Osteoblast (primary cell): ENCODE data around the gene PHTF1. TPM values are rescaled to one million over a fixed set of nuclear protein-coding genes. Genes with fewer than 3 reads are reported as not detected.
"Not testable (repeated sequence)": the region's sequence is repeated elsewhere in the genome, so short reads cannot be mapped to it uniquely, and the experiment has no call there.

ENCODE experiments used
- DNase-seq: peaks from one replicate; pipeline ENCODE4 v3.0.0; 2011; ENCODE audit warnings: low spot score, mixed read lengths; ENCODE audit not compliant: insufficient read length; ENCODE audit errors: missing footprints
- H2AFZ ChIP-seq: 2 replicates; pipeline ENCODE4 v1.6.0; 2011; ENCODE audit warnings: mild to moderate bottlenecking, low read length
- H3K27ac ChIP-seq: 2 replicates; pipeline ENCODE4 v1.5.1; 2011; ENCODE audit warnings: mild to moderate bottlenecking, low read depth, low read length, moderate library complexity
- H3K27me3 ChIP-seq: 2 replicates; pipeline ENCODE4 v1.6.0; 2012; ENCODE audit warnings: mild to moderate bottlenecking, control low read depth, inconsistent platforms, low read length, moderate library complexity; ENCODE audit not compliant: insufficient read depth
- H3K36me3 ChIP-seq: 2 replicates; pipeline ENCODE4 v1.5.1; 2011; ENCODE audit warnings: mild to moderate bottlenecking, low read length, control low read depth, moderate library complexity; ENCODE audit not compliant: insufficient read depth
- H3K4me1 ChIP-seq: 2 replicates; pipeline ENCODE4 v1.5.1; 2011; ENCODE audit warnings: mild to moderate bottlenecking, low read length, control low read depth, moderate library complexity; ENCODE audit not compliant: insufficient read depth
- H3K4me2 ChIP-seq: 2 replicates; pipeline ENCODE4 v1.6.0; 2011; ENCODE audit warnings: mild to moderate bottlenecking, low read length; ENCODE audit not compliant: insufficient read depth
- H3K4me3 ChIP-seq: fragments of 200-600 bp; sonication (generic); 3 replicates; pipeline ENCODE4 v1.5.1; 2012; ENCODE audit warnings: mild to moderate bottlenecking, low read length, inconsistent platforms; ENCODE audit not compliant: insufficient read depth
- H3K79me2 ChIP-seq: 2 replicates; pipeline ENCODE4 v1.6.0; 2012; ENCODE audit warnings: mild to moderate bottlenecking, low read length, control low read depth, inconsistent platforms; ENCODE audit not compliant: insufficient read depth
- H3K9me3 ChIP-seq: 2 replicates; pipeline ENCODE4 v1.5.1; 2011; ENCODE audit warnings: low read depth, low read length, control low read depth
- H4K20me1 ChIP-seq: 2 replicates; pipeline ENCODE4 v1.6.0; 2012; ENCODE audit warnings: mild to moderate bottlenecking, low read length, control low read depth; ENCODE audit not compliant: insufficient read depth
- total RNA-seq: library from RNA; depleted of rRNA; stranded (reverse); fragments of >200 nt; gene quantifications from 2 replicates; pipeline ENCODE4 v1.2.3, GENCODE V29; 2012
- TF ChIP-seq, protein P1 (sequence below): IDR thresholded peaks from 2 replicates; pipeline ENCODE4 v1.5.1; 2011; ENCODE audit warnings: mild to moderate bottlenecking, low read depth, low read length, moderate library complexity; ENCODE audit errors: extremely low read depth

PHTF1 gene
- total RNA-seq, 1 donor, result 41.6 TPM

DNA sequence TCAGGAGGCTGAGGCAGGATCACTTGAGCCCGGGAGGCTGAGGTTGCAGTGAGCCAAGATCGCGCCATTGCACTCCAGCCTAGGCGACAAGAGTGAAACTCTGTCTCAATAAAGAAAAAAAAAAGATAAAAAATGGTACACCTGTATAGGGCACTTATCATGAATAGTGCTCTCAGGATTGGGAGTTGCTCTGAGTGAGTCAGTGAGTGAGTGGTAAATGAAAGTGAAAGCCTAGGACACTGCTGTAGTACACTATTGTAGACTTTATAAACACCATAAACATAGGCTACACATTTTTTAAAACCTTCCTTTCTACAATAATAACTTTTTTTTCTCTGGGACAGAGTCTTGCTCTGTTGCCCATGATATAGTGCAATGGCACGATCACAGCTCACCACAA lies 16.8 kb downstream of the PHTF1 start:
- DNase-seq, result no peak

DNA sequence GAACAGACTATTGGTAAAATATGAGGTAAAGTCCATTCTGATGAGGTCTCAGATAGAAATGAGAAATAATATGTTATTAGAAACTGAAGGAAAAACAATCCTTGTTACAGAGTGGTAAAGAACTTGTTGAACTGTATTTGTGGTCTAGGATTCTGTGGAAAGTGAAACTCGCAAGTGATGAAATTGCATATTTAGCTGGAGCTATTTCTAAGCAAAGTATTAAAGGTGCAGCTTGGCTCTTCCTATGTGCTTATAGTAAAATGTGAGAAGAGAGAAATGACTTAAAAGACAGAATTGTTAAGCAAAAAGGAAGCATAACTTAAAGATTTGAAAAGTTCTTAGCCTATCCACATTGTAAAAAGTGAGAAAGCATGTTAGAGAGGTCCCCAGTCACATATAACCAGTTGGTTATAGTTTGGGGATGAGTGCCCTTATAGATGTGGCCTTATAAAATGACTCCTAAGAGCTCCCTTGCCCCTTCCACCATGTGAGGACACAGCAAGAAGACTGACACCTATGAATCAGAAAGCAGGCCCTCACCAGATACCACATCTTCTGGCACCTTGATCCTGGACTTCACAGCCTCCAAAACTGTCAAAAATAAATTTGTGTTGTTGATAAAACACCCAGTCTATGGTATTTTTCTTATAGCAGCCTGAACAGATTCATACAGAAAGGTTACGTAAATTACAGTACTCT lies 24.8 kb downstream of the PHTF1 start:
- no peak overlapping the region for H3K4me2 ChIP-seq
- H3K4me1 ChIP-seq, result no peaks in the 10 kb centered on the region
- TF ChIP-seq, protein P1, sequence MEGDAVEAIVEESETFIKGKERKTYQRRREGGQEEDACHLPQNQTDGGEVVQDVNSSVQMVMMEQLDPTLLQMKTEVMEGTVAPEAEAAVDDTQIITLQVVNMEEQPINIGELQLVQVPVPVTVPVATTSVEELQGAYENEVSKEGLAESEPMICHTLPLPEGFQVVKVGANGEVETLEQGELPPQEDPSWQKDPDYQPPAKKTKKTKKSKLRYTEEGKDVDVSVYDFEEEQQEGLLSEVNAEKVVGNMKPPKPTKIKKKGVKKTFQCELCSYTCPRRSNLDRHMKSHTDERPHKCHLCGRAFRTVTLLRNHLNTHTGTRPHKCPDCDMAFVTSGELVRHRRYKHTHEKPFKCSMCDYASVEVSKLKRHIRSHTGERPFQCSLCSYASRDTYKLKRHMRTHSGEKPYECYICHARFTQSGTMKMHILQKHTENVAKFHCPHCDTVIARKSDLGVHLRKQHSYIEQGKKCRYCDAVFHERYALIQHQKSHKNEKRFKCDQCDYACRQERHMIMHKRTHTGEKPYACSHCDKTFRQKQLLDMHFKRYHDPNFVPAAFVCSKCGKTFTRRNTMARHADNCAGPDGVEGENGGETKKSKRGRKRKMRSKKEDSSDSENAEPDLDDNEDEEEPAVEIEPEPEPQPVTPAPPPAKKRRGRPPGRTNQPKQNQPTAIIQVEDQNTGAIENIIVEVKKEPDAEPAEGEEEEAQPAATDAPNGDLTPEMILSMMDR, result no peak
- H3K36me3 ChIP-seq, result peaks cover 29% of the 10 kb centered on the region
- no peak for DNase-seq
- no peaks in the 10 kb centered on the region for H3K27me3 ChIP-seq
- no peaks in the 10 kb centered on the region for H3K9me3 ChIP-seq
- no peak overlapping the region for H3K4me3 ChIP-seq
- no peak overlapping the region for H2AFZ ChIP-seq
- no peaks in the 10 kb centered on the region for H3K79me2 ChIP-seq
- no peaks in the 10 kb centered on the region for H4K20me1 ChIP-seq
- no peak overlapping the region for H3K27ac ChIP-seq

More for the DNA sequence above, 16.8 kb downstream of the PHTF1 start:
- TF ChIP-seq, protein P1, result no peak
- no peak overlapping the region for H3K4me2 ChIP-seq
- H3K4me3 ChIP-seq, result no peak overlapping the region
- H3K36me3 ChIP-seq, result peaks cover 14% of the 10 kb centered on the region
- H3K27ac ChIP-seq, result no peak overlapping the region
- H2AFZ ChIP-seq, result no peak overlapping the region
- peaks cover 24% of the 10 kb centered on the region for H3K79me2 ChIP-seq
- no peaks in the 10 kb centered on the region for H3K27me3 ChIP-seq
- H3K9me3 ChIP-seq, result no peaks in the 10 kb centered on the region
- H3K4me1 ChIP-seq, result peaks cover 4% of the 10 kb centered on the region
- H4K20me1 ChIP-seq, result peaks cover 4% of the 10 kb centered on the region

DNA sequence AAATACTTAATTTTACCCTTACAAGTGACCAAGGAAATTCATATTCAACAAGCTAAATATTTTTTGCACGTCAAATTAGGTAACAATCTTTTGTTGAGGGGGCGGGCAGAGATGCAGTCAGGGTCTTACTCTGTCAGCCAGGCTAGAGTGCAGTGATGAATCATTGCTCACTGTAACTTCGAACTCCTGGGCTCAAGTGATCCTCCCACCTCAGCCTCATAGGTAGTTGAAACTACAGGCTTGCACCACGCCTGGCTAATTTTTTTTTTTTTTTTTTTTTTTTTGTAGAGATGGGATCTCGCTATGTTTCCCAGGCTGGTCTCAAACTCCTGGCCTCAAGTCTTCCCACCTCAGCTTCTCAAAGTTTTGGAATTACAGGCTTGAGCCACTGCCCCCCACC lies 26.5 kb downstream of the PHTF1 start:
- no peak overlapping the region for H3K4me2 ChIP-seq
- H3K4me1 ChIP-seq, result no peaks in the 10 kb centered on the region
- H4K20me1 ChIP-seq, result no peaks in the 10 kb centered on the region
- no peaks in the 10 kb centered on the region for H3K27me3 ChIP-seq
- no peak overlapping the region for H2AFZ ChIP-seq
- no peak for DNase-seq
- H3K79me2 ChIP-seq, result no peaks in the 10 kb centered on the region
- H3K9me3 ChIP-seq, result no peaks in the 10 kb centered on the region
- H3K36me3 ChIP-seq, result peaks cover 23% of the 10 kb centered on the region
- no peak overlapping the region for H3K4me3 ChIP-seq
- H3K27ac ChIP-seq, result no peak overlapping the region
- TF ChIP-seq, protein P1, result no peak

DNA sequence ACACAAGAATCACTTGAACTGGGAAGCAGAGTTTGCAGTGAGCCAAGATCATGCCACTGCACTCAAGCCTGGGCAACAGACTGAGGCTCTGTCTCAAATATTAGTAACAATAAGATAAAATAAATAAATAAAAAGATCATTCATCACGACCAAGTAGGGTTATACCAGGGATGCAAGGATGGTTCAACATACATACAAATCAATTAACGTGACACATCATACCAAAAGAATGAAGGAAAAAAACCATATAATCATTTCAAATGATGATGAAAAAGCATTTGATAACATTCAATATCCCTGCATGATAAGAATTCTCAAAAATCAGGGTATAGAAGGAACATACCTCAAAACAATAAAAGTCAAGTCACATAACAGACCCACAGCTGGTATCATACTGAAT lies 38.3 kb downstream of the PHTF1 start:
- H3K9me3 ChIP-seq, result no peaks in the 10 kb centered on the region
- no peaks in the 10 kb centered on the region for H3K4me1 ChIP-seq
- TF ChIP-seq, protein P1, result no peak
- no peak overlapping the region for H3K27ac ChIP-seq
- H2AFZ ChIP-seq, result no peak overlapping the region
- H3K4me2 ChIP-seq, result no peak overlapping the region
- no peaks in the 10 kb centered on the region for H4K20me1 ChIP-seq
- H3K4me3 ChIP-seq, result no peak overlapping the region
- H3K79me2 ChIP-seq, result no peaks in the 10 kb centered on the region
- peaks cover 32% of the 10 kb centered on the region for H3K36me3 ChIP-seq
- H3K27me3 ChIP-seq, result no peaks in the 10 kb centered on the region
- DNase-seq, result no peak

DNA sequence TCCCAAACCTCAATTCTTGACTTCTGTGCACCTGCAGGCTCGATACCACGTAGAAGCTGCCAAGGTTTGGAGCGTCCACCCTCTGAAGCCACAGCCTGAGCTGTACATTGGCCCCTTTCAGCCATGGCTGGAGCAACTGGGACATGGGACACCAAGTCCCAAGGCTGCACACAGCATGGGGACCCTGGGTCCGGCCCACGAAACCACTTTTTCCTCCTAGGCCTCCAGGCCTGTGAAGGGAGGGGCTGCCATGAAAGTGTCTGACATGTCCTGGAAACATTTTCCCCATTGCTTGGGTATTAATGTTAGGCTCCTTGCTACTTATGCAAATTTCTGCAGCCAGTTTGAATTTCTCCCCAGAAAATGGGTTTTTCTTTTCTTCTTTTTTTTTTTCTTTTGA lies 40.7 kb downstream of the PHTF1 start:
- H3K79me2 ChIP-seq, H3K4me2 ChIP-seq, H3K9me3 ChIP-seq, H3K4me1 ChIP-seq, H4K20me1 ChIP-seq, H3K27ac ChIP-seq, DNase-seq, H3K27me3 ChIP-seq, H3K4me3 ChIP-seq, H2AFZ ChIP-seq: not testable (repeated sequence)
- H3K36me3 ChIP-seq, result peaks cover 20% of the 10 kb centered on the region

DNA sequence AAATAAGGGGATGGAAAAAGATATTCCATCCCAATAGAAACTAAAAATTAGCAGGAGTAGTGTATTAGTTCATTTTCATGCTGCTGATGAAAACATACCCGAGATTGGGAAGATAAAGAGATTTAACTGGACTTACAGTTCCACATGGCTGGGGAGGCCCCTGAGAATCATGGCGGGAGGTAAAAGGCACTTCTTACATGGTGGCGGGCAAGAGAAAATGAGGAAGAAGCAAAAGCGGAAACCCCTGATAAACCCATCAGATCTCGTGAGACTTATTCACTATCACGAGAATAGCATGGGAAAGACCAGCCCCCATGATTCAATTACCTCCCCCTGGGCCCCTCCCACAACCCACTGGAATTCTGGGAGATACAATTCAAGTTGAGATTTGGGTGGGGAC lies 41.8 kb downstream of the PHTF1 start:
- not testable (repeated sequence) for DNase-seq, H3K27me3 ChIP-seq, H2AFZ ChIP-seq, H3K9me3 ChIP-seq, H3K4me3 ChIP-seq, H3K4me2 ChIP-seq, H3K27ac ChIP-seq, H4K20me1 ChIP-seq, H3K79me2 ChIP-seq, H3K4me1 ChIP-seq
- H3K36me3 ChIP-seq, result peaks cover 21% of the 10 kb centered on the region
